Stimulated activated CD8-positive, alpha-beta memory T cell treated with anti-CD3 and anti-CD28 coated beads, Interleukin-4, amount 100 ng/mL, for 1 hour (primary cell): ENCODE data around the gene SCGB3A1.

Experiments used
- DNase-seq, 2 donors: peaks; one replicate each; pipeline ENCODE4 v3.0.0-alpha.2; 2020; ENCODE audit warnings: low read depth in 2 of 2, low spot score in 1 of 2

SCGB3A1 gene, protein sequence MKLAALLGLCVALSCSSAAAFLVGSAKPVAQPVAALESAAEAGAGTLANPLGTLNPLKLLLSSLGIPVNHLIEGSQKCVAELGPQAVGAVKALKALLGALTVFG

DNA sequence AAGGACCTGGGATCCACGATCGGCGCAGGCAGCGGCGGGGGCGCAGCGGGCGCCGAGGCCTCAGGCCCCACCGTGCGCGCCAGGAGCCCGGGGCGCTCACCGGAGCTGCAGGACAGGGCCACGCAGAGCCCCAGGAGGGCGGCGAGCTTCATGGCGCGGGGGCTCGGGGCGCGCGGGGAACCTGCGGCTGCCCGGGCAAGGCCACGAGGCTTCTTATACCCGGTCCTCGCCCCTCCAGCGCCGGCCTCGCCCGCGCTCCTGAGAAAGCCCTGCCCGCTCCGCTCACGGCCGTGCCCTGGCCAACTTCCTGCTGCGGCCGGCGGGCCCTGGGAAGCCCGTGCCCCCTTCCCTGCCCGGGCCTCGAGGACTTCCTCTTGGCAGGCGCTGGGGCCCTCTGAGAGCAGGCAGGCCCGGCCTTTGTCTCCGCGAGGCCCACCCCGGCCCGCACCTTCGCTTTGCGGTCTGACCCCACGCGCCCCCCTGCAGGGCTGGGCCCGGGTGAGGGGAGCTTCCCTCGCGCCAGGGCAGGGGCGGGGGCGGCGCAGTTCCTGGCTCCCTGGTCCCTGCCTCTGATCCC lies at the start of gene SCGB3A1:
Gene SCGB3A1 (minus strand): TSS at position 189 of the 577 bp plus-strand sequence. CDS start 37 bp downstream, at position 152.
- no peak for DNase-seq

DNA sequence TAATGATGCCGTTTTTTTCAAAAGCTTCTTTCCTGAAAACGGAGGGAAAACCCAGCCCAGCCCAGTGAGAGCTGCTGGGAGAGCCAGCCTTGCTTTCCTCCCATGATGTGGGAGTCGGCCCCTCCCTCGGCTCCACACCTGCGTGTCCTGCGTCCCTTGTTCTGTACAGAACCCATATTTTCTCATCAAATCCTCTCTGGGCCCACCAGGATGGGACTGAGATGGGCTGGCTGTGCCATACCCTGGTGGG lies 49.2 kb upstream of the SCGB3A1 start:
- no peak for DNase-seq

DNA sequence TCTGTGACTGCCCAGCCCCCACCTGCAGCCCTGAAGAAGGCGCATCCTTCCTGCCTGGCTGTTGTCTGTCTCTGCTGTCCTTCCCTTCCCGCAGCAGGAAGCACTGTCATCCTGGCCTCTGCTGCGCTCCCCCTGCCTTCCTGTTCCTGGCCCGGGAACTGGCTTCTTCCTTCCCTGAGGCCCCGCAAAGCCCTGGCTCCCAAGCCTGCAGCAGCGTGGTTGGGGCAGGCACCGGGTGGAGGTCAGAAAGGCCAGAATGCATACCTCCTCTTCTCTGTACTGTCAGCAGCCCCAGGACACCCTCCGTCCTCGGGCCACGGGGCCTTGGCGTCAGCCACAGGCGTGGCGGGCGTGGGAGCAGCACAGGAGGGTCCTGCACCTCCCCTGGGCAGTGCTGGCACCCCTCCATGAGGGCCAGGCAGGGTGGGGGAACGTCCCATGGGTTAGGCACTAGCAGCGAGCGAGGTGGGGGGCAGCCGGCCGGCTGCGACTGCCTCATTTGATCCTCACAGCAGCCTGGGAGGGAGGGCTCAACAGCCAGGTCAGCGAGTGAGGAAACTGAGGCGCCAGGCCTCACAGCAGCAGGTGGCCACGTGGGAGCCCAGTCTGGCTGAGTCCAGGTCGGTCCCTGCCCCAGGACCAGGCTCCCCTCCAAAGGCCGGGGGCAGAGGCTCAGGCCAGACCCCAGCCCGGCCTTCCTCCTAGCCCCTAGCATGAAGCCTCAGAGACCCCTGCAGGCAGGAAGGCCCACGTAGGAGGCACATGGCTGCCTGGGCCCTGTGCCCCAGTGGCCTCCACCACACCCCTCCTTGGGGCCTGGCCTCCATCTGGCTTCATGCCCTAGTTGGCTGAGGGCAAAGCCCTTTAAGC lies 48.7 kb upstream of the SCGB3A1 start:
- no peak for DNase-seq

DNA sequence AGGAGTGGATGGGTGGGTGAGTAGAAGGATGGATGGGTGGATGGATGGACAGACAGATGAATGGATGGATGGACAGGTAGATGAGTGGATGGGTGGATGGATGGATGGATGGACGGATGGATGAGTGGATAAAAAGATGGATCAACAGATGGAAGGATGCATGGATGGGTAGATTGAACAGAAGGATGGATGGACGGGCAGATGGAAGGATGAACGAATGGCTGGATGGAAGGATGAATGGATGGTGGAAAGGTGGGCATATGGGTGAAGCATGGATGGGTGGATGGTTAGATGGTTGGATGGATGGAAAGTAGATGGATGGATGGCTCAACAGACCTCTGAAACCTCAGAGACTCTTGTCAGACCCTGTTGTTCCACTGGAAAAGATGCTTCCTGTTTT lies 48.0 kb upstream of the SCGB3A1 start:
- DNase-seq, result no peak

DNA sequence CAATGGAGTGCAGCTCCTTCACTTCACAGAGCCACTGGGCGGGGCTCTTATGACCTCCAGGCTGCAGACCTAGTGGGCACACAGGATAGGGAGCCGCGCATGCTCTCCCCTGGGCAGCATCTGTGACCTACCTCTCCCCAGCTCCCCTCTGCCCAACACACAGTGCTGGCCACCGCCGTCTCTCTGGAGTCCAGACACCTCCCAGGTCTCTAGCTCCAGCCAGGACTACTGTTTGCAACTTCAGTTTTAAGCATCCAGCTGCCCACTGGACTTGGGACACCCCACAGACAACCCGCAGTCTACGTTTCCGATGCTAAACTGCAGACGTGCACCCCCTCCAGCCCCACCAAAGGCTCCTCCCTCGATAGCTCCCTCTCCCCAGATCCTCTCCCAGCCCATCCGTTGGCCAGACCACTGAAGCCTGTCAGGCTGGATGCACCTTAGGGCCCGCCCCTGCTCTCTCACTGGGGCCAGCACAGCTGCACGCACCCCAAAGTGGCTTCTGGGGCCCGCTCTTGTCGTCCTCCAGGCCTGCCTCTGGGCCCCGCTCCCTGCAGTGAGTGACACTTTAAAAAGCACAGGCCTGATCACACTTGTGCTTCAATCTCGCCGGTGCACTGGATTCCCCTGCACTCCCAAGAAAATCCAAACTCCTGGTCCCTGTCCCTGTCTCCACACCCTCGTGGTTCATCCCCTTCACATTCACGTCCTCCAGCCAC lies 46.8 kb upstream of the SCGB3A1 start:
- no peak for DNase-seq

DNA sequence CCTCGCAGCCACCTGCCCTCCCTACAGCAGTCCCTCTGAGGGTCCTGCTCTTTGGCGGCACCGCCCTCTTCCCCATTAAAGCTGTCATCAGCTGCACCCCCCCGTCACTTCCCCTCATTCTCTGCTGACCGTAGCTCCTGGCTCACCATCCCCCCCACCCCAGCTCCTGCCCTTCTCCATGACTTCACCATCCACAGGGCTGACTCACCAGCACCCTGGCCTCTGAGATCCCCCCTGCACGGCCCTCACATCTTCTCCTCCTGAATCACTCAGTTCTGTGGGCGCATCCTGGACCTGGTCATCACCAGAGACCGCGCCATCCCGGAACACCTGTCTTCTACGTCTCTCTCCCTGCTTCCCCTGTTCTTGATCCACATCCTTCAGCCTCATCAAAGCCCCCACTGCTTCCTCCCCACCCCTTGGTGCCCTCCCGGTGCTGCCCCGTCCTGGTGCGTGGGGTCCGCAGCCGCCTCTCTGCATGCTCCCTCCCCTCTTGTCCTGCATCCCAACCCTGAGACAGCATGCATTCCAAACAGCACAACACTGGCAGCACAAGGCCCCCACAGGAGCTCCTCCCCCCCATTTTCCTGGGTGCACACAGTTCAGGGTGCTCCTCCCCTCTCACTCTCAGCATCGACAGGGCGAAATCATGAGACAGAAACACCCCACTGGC lies 45.2 kb upstream of the SCGB3A1 start:
- no peak for DNase-seq

DNA sequence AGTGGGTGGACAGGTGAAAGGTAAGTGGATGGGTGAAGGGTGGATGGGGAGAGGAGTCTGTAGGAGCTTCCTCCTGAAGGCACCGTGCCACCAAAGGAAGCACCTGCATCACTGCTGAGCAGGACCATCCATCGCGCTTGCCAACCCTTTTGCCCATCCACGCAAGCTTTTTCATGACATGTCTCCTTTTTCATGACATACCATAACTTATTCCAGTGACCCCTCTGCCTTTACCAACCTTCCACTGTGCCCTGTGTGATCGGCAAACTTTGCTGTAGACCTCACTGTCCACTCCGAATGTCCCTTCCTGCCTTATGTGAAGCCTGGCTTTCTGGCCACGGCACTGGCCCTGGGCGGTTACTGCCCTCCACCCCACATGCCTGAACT lies 44.7 kb upstream of the SCGB3A1 start:
- DNase-seq, result no peak

DNA sequence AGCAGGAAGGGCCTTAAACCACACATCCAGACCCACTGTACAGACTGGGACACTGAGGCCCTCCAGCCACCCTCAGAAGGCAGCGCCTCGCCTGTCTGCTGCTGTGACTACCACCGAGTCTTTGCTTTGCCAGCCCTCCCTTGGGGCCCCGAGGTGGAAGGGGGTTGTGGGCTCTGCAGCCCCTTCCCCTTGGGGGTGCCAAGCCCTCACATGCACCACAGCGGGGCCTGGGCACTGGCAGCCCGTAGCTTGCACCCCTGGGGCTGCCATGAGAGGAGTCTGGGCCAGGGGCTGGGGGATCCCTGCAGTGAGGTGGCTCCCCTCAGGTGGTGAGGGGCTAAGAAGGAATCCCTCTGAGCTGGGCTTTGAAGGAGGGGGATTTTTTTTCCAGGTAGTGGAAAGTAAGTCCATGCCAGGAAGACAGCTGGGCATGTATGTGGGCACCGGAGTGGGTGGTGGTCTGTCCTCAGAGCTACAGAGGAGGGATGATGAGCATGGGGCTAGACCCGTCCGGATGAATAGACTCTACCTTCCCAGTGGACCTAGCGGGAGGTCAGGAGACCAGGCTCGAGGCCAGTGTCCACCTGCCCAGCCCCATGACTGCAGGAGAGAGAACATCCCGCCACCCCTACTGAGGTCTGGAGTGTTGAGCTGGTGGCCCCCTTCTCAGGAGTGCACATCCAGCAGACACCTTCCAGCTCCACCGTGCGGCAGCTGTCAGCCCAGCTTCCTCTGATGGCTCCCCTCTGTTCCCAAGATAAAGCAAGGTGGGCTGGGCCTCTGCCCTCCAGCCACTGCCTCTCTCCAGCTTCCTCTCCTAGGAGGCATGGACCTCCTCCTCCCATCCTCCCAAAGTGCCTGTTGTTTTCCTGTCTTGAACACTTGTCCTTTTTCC lies 42.2 kb upstream of the SCGB3A1 start:
- DNase-seq, result no peak

DNA sequence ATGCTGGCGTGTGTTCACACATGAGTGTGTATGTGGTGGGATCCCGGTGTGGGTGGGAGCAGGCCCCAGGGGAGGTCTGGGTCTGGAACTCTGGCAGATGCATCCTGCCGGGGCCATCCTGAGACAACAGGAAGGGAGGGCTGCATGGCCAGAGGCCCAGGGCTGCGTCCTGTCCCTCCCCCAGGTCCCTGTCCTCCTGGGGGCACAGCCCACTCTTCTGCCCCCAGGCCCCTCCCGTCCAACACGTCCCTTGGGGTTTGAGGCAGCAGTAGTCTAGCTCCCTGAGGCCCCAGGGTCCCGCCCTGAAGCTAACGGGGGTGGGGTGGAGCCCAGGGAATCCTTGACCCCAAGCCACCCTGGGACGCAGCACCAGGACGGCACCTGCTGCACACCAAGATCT lies 41.5 kb upstream of the SCGB3A1 start:
- DNase-seq, result no peak

DNA sequence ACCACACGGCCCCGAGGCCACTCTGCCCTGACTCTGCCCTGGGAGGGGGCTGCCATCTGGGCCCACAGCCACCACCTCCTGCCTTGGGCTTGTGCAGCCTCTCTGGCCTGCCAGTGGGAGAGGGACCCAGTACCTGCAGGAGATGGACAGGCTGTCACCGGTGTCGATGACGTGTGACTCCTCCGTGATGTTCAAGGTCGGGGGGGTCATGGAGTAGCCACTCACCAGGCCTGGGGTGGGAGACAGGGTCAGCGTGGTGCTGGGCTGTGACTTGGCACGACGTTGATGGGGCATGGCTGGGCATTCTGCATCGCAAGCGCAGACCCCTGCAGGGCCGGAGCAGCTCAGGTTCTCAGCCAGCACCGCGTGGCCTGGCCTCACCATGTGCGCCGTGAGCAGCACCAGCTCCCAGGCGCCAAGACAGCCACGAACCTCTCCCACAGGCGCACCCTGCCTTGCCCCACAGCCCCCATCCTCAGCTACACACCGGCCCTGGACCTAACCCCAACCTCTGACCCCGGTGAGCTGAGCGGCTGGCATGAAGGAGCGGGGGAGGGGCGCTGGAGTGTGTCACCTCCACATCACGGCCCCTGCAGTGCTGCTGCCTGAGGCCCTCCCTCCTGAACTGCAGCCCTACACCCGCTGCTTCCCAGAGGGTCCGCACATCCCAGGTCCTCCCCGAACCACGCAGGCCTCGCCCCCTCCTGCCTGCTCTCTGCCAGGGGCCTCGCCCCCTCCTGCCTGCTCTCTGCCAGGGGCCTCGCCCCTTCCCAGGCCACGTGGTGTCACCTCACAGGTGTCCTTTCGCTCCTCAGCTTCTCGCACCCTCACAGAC lies 40.5 kb upstream of the SCGB3A1 start:
- DNase-seq, result no peak

DNA sequence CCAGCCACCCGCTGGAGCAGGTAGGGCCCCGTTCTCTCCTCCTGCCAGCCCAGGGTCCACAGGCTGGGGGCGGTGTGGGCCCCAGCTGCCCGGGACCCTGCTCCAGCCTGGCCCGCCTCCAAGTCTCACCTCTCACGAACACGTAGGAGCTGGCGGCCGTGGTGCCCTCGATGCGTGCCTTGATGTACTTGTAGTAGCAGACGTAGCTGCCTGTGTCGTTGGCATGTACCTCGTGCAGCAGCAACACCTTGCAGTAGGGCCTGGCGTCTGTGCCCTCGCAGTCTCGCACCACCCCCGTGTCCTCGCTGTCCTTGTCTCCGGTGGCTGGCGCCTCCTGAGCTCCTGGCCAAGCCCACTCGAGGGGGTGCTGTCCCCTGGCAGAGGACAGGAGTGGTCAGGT lies 39.1 kb upstream of the SCGB3A1 start:
- DNase-seq, result no peak

DNA sequence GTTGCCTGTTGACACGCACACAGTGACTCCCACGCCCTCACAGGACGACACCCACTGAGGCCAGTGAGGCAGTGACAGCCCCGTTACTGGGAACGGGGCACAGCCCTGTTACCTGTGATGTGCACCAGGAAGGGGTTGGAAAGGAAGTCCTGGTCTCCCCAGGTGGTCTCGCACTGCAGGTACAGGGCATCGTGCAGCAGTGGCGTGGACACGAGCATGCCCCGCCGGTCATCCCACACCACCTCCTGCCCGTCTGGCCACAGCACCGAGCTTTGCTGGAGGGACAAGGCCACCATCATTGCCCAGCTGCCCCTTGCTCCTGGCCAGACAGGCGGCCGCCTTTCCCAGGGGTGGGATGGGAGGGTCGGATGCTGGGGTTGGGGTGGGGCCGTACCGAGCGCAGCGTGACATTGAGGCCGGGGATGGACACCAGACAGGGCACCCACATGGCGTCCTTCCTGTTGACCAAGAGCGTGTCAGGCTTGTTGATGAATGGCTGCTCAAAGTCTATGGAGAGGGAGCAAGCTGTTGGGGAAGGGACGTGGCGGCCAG lies 38.6 kb upstream of the SCGB3A1 start:
- DNase-seq, result no peak

DNA sequence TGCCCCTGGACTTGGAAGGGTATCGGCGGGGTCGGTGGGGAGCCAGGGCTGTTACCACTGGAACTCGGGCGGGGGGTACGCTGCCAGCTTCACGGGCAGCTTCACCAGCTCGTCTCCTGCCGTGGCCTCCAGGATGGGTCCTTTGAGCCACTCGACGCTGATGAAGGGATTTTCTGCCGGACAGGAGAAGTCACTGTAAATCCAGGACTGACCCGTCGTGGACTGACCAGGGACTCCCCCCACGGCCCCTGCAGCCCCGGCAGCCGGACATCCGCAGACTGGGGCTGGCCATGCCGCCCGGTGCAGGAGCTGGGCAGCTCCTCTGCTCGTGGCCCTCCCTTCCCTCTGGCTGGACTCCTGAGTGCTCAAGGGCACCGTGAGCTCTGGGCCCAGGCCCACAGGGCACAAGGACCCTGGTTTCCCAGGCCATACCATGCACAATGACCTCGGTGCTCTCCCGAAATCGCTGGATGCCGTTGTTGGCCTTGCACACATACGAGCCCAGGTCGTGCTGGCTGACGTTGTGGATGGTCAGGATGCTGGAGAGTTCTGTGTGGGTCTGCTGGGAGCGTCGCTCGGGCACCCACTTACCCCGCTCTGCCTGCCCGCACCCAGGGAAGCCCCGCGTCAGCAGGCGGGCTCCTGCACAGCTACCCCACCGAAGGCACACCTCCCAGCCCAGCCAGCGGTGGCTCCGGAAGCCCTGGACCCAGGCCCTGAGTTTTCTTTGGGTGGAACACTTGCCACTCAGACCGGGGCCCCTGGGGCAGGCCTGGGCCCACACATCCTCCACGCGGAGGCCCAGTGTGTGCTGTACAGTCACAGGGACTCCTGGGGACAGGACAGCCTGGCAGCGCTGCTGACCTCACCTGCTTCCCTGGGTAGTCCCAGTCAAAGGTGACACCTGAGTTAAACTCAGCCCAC lies 37.8 kb upstream of the SCGB3A1 start:
- DNase-seq, result no peak

DNA sequence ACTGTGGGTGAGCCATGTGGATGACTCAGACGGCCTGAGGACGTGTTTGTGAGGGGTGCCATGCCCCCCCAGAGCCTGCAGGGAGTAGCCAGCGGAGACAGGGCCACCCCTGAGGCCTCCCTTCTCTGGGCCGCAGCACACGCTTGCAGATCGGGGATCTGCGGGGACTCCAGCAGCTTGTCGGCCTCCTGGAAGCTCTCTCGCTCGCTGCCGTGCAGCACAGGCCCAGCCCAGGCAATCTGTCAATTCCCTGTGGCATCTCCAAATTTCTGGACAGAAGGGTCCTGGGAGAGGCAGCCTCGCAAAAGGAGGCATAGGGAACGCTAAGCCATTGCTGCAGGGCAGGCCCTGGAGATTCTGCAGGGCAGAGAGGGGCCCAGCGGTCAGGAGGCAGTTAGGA lies 36.9 kb upstream of the SCGB3A1 start:
- DNase-seq, result no peak

DNA sequence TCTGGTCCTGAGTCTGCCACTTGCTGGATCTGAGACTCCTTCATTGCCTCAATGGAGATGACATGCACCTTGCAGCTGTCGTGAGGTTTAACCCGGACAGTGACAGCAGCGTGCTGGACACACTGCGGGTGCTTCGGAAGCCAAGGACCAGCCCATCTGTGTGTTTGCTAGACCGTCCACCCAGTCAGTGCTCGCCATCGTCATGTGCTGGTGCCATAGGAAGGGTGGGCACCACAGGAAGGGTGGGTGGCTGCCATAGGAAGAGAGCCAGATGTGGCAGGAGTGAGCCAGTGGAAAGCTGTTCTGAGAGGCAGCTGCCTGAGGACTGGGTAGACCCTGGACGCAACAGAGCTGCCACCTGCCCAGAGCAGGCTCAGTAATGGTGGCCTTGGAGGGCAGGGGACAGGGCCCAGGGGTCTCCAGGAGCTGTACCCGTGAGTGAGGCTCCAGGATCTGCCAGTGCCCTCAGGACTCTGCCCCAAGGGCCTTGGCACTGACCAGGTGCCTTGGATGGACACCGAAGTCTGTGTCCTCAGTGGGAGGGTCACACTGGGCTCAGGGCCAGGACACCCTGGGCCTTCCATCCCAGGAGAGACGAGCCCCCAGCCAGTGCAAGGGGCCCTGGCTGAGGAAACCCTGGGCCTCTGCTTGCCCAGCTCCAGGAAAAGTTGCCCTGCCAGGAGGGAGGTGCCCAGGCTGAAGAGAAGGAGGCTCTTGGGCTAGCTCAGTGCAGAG lies 36.3 kb upstream of the SCGB3A1 start:
- DNase-seq, result no peak

DNA sequence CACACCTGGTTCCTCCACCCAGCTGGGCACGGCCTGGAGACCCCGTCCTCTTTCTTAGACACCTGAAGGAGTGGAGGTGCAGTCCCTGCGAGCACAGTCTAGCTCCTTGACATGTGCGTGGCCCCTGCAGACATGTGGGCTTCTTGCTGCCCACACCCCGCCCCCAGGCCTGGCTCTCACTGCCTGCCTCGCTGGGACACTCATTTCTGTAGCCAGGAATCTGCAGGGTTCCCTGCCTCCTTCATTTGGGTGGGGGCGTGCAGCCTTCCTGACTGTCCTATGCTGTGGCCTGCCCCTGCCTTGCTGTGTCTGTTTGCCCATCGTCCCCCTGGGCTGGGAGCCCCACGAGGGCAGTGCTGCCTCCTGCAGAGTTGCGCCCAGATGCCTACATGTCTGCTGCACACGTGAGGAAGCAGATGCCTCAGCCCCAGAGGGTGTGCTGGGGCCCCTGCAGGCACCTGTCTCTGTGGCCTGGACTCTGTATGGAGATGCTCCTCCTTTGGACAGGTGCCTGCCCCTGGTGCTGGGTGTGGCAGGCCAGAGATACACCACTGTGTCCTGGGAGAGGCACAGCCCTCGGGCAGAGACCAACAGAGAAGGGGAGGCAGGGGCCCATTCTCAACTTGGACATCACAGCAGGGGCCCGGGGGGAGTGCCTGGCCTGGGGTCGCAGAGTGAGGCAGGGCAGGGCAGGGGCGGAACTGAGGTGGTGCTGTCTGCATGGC lies 35.5 kb upstream of the SCGB3A1 start:
- DNase-seq, result no peak
